ENCODE data around the gene FALEC. TPM values are rescaled to one million over a fixed set of nuclear protein-coding genes. Genes with fewer than 3 reads are reported as not detected.

The FALEC gene
- total and polyA plus RNA-seq, 9 of the 15 experiments (the other 6 are each of a cell fraction or from before 2014, with no cell fraction given), result 0.15 to 1.8 (median 0.53) TPM; not detected in 5

DNA sequence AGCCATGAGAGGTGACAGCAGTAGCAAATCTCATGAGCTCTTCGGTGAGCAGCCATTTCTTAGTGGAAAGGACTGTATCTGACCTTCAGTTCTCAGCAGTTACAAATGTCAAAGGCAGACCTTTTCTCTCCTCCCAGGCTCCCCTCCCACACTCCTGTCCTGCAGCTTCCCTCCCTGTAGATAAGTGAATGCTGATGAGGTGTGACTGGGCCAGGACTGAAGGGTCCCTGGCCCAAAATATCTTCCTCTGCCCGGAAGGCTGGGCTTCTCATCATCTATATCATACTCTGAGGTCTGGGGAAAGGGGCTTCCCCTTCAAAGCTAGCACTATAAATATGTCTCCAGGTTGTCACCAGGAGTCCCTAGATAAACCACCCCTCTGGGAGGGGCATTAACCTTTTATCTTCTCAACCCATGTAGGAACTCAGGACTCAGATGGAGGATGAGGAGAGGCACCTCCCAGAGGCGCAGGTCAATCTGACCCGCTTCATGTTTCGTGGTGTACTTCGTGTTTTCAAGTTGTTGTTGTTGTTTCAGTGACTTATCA is 30.0 kb downstream of the FALEC start (continued):
- 0 out of 2 replicates have a peak, but pooled peaks have one; percentile 58 for TF ChIP-seq ZNF584 (CRISPR knock-in tag; IDR thresholded peaks at IDR 0.05; ENCODE audit: low read depth)
- TF ChIP-seq TOE1 (IDR thresholded peaks at IDR 0.05; ENCODE audit: borderline replicate concordance), result peak; percentile 68
- no peak for TF ChIP-seq TOE1 (CRISPR knock-in tag; IDR thresholded peaks at IDR 0.05; ENCODE audit: borderline replicate concordance, low read depth)
- peak; percentile 94 for TF ChIP-seq RNF2 (IDR thresholded peaks at IDR 0.05)
- TF ChIP-seq, protein P1, sequence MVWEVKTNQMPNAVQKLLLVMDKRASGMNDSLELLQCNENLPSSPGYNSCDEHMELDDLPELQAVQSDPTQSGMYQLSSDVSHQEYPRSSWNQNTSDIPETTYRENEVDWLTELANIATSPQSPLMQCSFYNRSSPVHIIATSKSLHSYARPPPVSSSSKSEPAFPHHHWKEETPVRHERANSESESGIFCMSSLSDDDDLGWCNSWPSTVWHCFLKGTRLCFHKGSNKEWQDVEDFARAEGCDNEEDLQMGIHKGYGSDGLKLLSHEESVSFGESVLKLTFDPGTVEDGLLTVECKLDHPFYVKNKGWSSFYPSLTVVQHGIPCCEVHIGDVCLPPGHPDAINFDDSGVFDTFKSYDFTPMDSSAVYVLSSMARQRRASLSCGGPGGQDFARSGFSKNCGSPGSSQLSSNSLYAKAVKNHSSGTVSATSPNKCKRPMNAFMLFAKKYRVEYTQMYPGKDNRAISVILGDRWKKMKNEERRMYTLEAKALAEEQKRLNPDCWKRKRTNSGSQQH (CRISPR knock-in tag; IDR thresholded peaks at IDR 0.05), result no peak
- no peak for TF ChIP-seq NUFIP1 (IDR thresholded peaks at IDR 0.05; ENCODE audit: partially characterized antibody)
- TF ChIP-seq PPARD (CRISPR knock-in tag; IDR thresholded peaks at IDR 0.05), result no peak
- no peak for TF ChIP-seq PCBP2 (IDR thresholded peaks at IDR 0.05; ENCODE audit: low read depth, low read length, poor library complexity, severe bottlenecking)
- peak; percentile 98 for TF ChIP-seq DPF2 (IDR thresholded peaks at IDR 0.05)
- TF ChIP-seq TFAM (CRISPR knock-in tag; conservative IDR thresholded peaks at IDR 0.05), result no peak
- TF ChIP-seq POU5F1 (IDR thresholded peaks at IDR 0.05; ENCODE audit: borderline replicate concordance, low read depth, low read length, partially characterized antibody), result no peak
- no peak for TF ChIP-seq U2AF1 (optimal IDR thresholded peaks at IDR 0.05; ENCODE audit: low read depth, low read length)
- TF ChIP-seq, protein P2, sequence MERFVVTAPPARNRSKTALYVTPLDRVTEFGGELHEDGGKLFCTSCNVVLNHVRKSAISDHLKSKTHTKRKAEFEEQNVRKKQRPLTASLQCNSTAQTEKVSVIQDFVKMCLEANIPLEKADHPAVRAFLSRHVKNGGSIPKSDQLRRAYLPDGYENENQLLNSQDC (CRISPR knock-in tag; IDR thresholded peaks at IDR 0.05), result 0 out of 2 replicates have a peak, but pooled peaks have one; percentile 52
- no peak for TF ChIP-seq ZNF778 (CRISPR knock-in tag; IDR thresholded peaks at IDR 0.05)
- no peak for TF ChIP-seq POLR3A (IDR thresholded peaks at IDR 0.05; ENCODE audit: borderline replicate concordance, extremely low read depth, insufficient read depth, insufficient read length)
- TF ChIP-seq MCM2 (IDR thresholded peaks at IDR 0.05; ENCODE audit: low read depth), result no peak
- TF ChIP-seq HMBOX1 (IDR thresholded peaks at IDR 0.05), result peak; percentile 80
- TF ChIP-seq CSDE1 (IDR thresholded peaks at IDR 0.05), result no peak
- no peak for TF ChIP-seq NFYB (IDR thresholded peaks at IDR 0.05; ENCODE audit: extremely low read depth, insufficient read length)
- TF ChIP-seq SLC30A9 (CRISPR knock-in tag; IDR thresholded peaks at IDR 0.05), result no peak
- peak; percentile 75 for TF ChIP-seq CREM (IDR thresholded peaks at IDR 0.05; ENCODE audit: low read depth)
- TF ChIP-seq HNRNPK (IDR thresholded peaks at IDR 0.05; ENCODE audit: low read depth, low read length, poor library complexity, severe bottlenecking), result no peak
- no peak for TF ChIP-seq HNRNPLL (IDR thresholded peaks at IDR 0.05; ENCODE audit: low read depth, low read length, poor library complexity, severe bottlenecking)
- 0 out of 2 replicates have a peak, but pooled peaks have one; percentile 34 for TF ChIP-seq TRIM28 (IDR thresholded peaks at IDR 0.05)
- no peak for TF ChIP-seq GABPA (tag; conservative IDR thresholded peaks at IDR 0.05; ENCODE audit: low read depth)
- peak; percentile 42; the same call in 1 of the 2 replicates for TF ChIP-seq MXI1 (IDR thresholded peaks at IDR 0.05; ENCODE audit: low read depth, low read length)
- no peak for TF ChIP-seq TGIF2 (CRISPR knock-in tag; IDR thresholded peaks at IDR 0.05)
- TF ChIP-seq CXXC5 (CRISPR knock-in tag; IDR thresholded peaks at IDR 0.05), result peak; percentile 46; the same call in 1 of the 2 replicates
- TF ChIP-seq MECOM (CRISPR knock-in tag; IDR thresholded peaks at IDR 0.05), result peak; percentile 89; the same call in 1 of the 2 replicates

Measured in K562 (cell line).